Fibroblast of skin of left biceps (primary cell): ENCODE data around the gene SPINK4.

ENCODE experiments used
- DNase-seq, 2 experiments: peaks; one replicate each; pipeline ENCODE4 v3.0.0-alpha.2; 2013; ENCODE audit warnings: low read depth in 2 of 2

Gene SPINK4

GRCh38 chr9:33291901-33292300, 51.9 kb downstream of the SPINK4 start:
- DNase-seq, result no peak

- DNase-seq, result no peak
These were observed 53.8 kb downstream of the SPINK4 start for GRCh38 chr9:33293782-33294181.

GRCh38 chr9:33294670-33295432, 54.9 kb downstream of the SPINK4 start:
- DNase-seq, result no peak

GRCh38 chr9:33295571-33295970, 55.6 kb downstream of the SPINK4 start:
- no peak for DNase-seq

DNA sequence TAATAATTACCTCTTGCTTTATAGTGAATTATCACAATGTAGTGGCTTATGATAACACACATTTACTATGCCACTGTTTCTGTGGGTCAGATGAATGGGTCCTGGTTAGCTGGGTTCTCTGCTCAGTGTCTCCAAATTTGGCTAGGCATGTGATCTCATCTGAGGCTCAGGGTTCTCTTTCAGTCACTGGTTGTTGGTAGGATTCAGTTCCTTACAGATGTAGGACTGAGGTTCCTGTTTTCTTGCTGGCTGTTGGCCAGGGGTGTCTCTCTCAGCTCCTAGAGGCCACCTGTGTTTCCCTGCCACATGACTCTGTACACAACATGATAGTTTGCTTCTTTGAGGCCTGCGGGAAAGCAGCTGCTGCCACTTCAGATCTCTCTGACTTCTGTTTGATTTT, 57.5 kb downstream of the SPINK4 start:
- DNase-seq, result no peak
